GM12872 (cell line): ENCODE results near the gene EDA2R.

Experiments used
- TF ChIP-seq, protein P1 (sequence below): IDR thresholded peaks from 3 replicates; pipeline ENCODE4 v1.5.1; 2011; ENCODE audit warnings: low read depth, mild to moderate bottlenecking, low read length, moderate library complexity; ENCODE audit not compliant: insufficient read depth

The EDA2R gene

DNA sequence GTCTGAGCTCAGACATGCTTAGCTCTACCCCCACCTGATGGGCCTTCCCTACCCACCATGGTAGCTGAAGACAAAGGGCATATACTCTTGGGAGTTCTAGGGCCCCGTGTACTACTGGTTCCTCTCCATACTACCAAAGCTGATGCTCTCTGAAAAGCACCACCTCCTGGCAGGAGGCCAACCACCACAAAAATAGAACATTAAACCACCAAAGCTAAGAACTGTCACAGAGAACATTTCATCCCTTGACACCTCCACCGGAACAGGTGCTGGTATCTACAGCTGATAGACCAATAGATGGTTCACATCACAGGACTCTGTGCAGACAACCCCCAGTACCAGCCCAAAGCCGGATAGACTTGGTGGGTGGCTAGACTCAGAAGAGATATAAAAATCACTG lies 13.4 kb downstream of the EDA2R start:
- TF ChIP-seq, protein P1, sequence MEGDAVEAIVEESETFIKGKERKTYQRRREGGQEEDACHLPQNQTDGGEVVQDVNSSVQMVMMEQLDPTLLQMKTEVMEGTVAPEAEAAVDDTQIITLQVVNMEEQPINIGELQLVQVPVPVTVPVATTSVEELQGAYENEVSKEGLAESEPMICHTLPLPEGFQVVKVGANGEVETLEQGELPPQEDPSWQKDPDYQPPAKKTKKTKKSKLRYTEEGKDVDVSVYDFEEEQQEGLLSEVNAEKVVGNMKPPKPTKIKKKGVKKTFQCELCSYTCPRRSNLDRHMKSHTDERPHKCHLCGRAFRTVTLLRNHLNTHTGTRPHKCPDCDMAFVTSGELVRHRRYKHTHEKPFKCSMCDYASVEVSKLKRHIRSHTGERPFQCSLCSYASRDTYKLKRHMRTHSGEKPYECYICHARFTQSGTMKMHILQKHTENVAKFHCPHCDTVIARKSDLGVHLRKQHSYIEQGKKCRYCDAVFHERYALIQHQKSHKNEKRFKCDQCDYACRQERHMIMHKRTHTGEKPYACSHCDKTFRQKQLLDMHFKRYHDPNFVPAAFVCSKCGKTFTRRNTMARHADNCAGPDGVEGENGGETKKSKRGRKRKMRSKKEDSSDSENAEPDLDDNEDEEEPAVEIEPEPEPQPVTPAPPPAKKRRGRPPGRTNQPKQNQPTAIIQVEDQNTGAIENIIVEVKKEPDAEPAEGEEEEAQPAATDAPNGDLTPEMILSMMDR = no peak

DNA sequence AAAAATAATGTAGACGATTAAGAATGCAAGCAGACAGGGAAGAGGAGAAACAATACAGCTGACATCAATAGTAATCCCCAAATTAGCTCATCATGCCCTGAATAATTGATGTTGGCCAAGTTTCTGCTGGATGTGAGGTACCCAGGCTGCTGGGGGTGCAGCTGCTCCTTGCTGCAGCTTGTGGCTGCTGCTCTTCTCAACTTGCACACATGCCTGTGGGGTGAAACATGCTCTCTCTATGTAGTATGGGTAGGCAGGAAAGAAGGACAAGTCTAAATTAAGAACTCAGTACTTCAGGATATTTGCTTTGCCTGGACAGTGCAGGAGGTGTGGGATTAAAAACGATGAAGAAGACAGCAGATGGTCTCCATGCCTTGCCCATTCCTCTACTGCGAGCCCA lies 16.7 kb downstream of the EDA2R start:
- TF ChIP-seq, protein P1 = no peak

DNA sequence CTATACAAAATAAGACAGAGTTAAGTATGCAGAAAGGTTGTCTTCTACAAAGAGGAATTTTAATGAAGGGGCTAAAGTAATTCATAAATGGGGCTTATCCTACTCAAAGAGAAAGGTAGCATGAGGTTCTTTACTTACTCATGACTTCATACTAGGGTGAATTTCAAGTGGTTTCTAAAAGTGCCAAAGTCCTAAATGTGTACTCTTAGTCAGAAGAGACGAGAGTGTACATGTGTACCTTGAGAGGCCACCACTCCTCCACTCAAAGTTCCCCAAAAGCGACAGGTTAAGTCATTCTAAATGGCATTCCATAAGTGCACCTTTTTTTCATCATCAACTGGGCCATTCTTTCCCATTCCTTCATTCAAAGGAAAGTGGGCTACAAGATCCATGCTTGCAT lies 21.9 kb downstream of the EDA2R start:
- TF ChIP-seq, protein P1 = no peak

DNA sequence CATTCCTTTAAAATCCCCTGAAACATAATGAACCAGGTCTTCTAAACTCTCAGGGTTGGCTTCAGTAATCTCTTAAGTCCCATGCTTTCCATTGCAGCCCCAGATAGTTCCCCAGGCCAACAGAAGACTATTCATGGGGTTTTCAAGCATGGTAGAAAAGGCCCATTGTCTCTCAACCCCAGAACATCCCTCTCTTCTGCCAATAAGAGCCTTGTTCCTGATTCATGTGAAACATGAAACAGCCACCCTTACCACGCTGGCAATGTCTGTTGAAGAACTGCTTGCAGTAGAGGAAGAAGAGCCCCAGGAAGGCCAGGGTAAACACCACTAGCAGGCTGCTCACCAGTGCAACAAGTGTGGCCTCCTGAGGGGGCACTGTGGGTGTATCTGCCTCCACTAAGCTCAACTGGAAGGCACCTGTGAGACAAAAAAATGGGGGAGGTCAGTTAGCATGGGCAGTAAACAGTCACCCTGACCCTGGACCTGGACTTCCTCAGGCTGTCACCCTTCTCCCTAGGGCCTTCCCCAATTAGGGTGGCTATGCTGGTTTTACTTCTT lies 36.4 kb downstream of the EDA2R start:
- TF ChIP-seq, protein P1 = no peak

GRCh38 chrX:66601522-66601921 lies 37.4 kb downstream of the EDA2R start:
- TF ChIP-seq, protein P1 = no peak

- TF ChIP-seq, protein P1 = no peak
These were observed 59.7 kb downstream of the EDA2R start for GRCh38 chrX:66579219-66579618.

DNA sequence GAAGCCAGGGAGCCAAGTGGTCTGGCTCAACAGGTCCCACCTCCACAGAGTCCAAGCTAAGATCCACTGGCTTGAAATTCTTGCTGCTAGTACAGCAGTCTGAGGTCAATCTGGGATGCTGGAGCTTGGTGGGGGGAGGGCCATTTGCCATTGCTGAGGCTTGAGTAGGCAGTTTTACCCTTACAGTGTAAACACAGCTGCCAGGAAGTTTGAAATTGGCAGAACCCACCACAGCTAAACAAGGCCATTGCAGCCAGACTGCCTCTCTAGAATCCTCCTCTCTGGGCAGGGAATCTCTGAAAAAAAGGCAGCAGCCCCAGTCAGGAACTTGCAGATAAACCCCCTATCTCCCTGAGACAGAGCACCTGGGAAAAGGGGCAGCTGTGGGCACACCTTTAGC lies 84.9 kb downstream of the EDA2R start:
- TF ChIP-seq, protein P1 = no peak

- TF ChIP-seq, protein P1 = no peak
These were observed 91.0 kb downstream of the EDA2R start for GRCh38 chrX:66547847-66548369.
